Activated naive CD4-positive, alpha-beta T cell treated with anti-CD3 and anti-CD28 coated beads for 36 hours (primary cell): ENCODE measurements around the gene SDC1. TPM values are rescaled to one million over a fixed set of nuclear protein-coding genes. Genes with fewer than 3 reads are reported as not detected.

Experiments used
- CTCF ChIA-PET: fragments of 350-600 bp; sonication (Branson Sonifier 250); formaldehyde crosslinking; loops from one replicate; lab custom pipeline; 2021; ENCODE audit warnings: antibody characterized with exemption; lab: Charles Lee
- DNase-seq: peaks from one replicate; pipeline ENCODE4 v3.0.0-alpha.2; 2020
- H3K27ac Mint-ChIP-seq: one replicate; pipeline ENCODE4 v1.8.0; 2021; ENCODE audit warnings: mild to moderate bottlenecking, mixed read lengths
- H3K27me3 Mint-ChIP-seq: one replicate; pipeline ENCODE4 v1.8.0; 2021; ENCODE audit warnings: low read depth, mixed read lengths
- H3K36me3 Mint-ChIP-seq: one replicate; pipeline ENCODE4 v1.8.0; 2021; ENCODE audit warnings: low read depth, mixed read lengths
- H3K4me1 Mint-ChIP-seq: one replicate; pipeline ENCODE4 v1.8.0; 2021; ENCODE audit warnings: low read depth, mixed read lengths
- H3K4me3 Mint-ChIP-seq: one replicate; pipeline ENCODE4 v1.8.0; 2021; ENCODE audit warnings: mild to moderate bottlenecking, moderate library complexity, mixed read lengths
- H3K9me3 Mint-ChIP-seq: one replicate; pipeline ENCODE4 v1.8.0; 2021; ENCODE audit warnings: mixed read lengths
- intact Hi-C: fragments of 100-400 bp; cut with micrococcal nuclease; formaldehyde crosslinking; loops from one replicate; pipeline ENCODE4 v1.15.1; 2023
- total RNA-seq, 2 experiments: library from RNA; stranded (reverse); gene quantifications; one replicate each; pipeline ENCODE4 v1.2.3, GENCODE V29; 2021

Gene SDC1
- total RNA-seq, 2 experiments from 2014 or later: 0.67 TPM

- Mint-ChIP-seq H3K4me1 (no peaks in the 10 kb centered on the region), H3K36me3 (no peaks in the 10 kb centered on the region), H3K27ac (no peak overlapping the region), H3K27me3 (no peaks in the 10 kb centered on the region), H3K9me3 (no peaks in the 10 kb centered on the region), H3K4me3 (no peak overlapping the region)
- intact Hi-C loops: no loop called here
- no peak for DNase-seq
- CTCF ChIA-PET: no interaction called here
Observed at GRCh38 chr2:20190876-20191713, 33.8 kb downstream of the SDC1 start.

- no peaks in the 10 kb centered on the region for H3K4me1 Mint-ChIP-seq
- H3K27me3 Mint-ChIP-seq: no peaks in the 10 kb centered on the region
- H3K4me3 Mint-ChIP-seq: no peak overlapping the region
- H3K27ac Mint-ChIP-seq: no peak overlapping the region
- intact Hi-C loops: no loop called here
- no peak for DNase-seq
- CTCF ChIA-PET: no interaction called here
- H3K36me3 Mint-ChIP-seq: no peaks in the 10 kb centered on the region
- H3K9me3 Mint-ChIP-seq: no peaks in the 10 kb centered on the region
Observed at GRCh38 chr2:20190170-20190569, 34.8 kb downstream of the SDC1 start.

- intact Hi-C loops: no loop called here
- no peak overlapping the region for H3K4me3 Mint-ChIP-seq
- no peak for DNase-seq
- no peaks in the 10 kb centered on the region for H3K36me3 Mint-ChIP-seq
- H3K27ac Mint-ChIP-seq: no peak overlapping the region
- CTCF ChIA-PET: interaction anchor here (0.8 kb wide), 1 partner anchor 36 kb away, joined by 4 read pairs; the partner anchor contains the start of gene SDC1
- H3K27me3 Mint-ChIP-seq: no peaks in the 10 kb centered on the region
- no peaks in the 10 kb centered on the region for H3K9me3 Mint-ChIP-seq
- H3K4me1 Mint-ChIP-seq: no peaks in the 10 kb centered on the region
Observed at GRCh38 chr2:20189299-20189931, 35.5 kb downstream of the SDC1 start.

- no peak overlapping the region for H3K27ac Mint-ChIP-seq
- H3K4me1 Mint-ChIP-seq: no peaks in the 10 kb centered on the region
- intact Hi-C loops: no loop called here
- H3K27me3 Mint-ChIP-seq: no peaks in the 10 kb centered on the region
- H3K9me3 Mint-ChIP-seq: no peaks in the 10 kb centered on the region
- no peak for DNase-seq
- CTCF ChIA-PET: no interaction called here
- no peak overlapping the region for H3K4me3 Mint-ChIP-seq
- H3K36me3 Mint-ChIP-seq: no peaks in the 10 kb centered on the region
Observed at GRCh38 chr2:20188851-20189250, 36.1 kb downstream of the SDC1 start.

GRCh38 chr2:20188201-20188600 lies 36.7 kb downstream of the SDC1 start:
- intact Hi-C loops: no loop called here
- no peaks in the 10 kb centered on the region for H3K4me1 Mint-ChIP-seq
- no peaks in the 10 kb centered on the region for H3K36me3 Mint-ChIP-seq
- no peak for DNase-seq
- H3K27me3 Mint-ChIP-seq: no peaks in the 10 kb centered on the region
- no peak overlapping the region for H3K4me3 Mint-ChIP-seq
- H3K27ac Mint-ChIP-seq: no peak overlapping the region
- no peaks in the 10 kb centered on the region for H3K9me3 Mint-ChIP-seq
- CTCF ChIA-PET: no interaction called here

- H3K4me1 Mint-ChIP-seq: no peaks in the 10 kb centered on the region
- intact Hi-C loops: no loop called here
- no peaks in the 10 kb centered on the region for H3K9me3 Mint-ChIP-seq
- CTCF ChIA-PET: interaction anchor here (1.1 to 1.9 kb wide), 2 partner anchors 52 to 82 kb away, joined by 3 to 5 read pairs; no protein-coding TSS in a partner anchor
- no peak for DNase-seq
- no peaks in the 10 kb centered on the region for H3K27me3 Mint-ChIP-seq
- no peak overlapping the region for H3K4me3 Mint-ChIP-seq
- H3K27ac Mint-ChIP-seq: no peak overlapping the region
- H3K36me3 Mint-ChIP-seq: no peaks in the 10 kb centered on the region
Observed at GRCh38 chr2:20187331-20187730, 37.6 kb downstream of the SDC1 start.

GRCh38 chr2:20186855-20187187 lies 38.1 kb downstream of the SDC1 start:
- Mint-ChIP-seq H3K27me3 (no peaks in the 10 kb centered on the region), H3K4me3 (no peak overlapping the region), H3K9me3 (no peaks in the 10 kb centered on the region), H3K4me1 (no peaks in the 10 kb centered on the region), H3K27ac (no peak overlapping the region), H3K36me3 (no peaks in the 10 kb centered on the region)
- DNase-seq: no peak
- intact Hi-C loops: no loop called here
- CTCF ChIA-PET: interaction anchor here (1.1 to 1.9 kb wide), 2 partner anchors 52 to 81 kb away, joined by 3 to 5 read pairs; no protein-coding TSS in a partner anchor

GRCh38 chr2:20186078-20186854 lies 38.7 kb downstream of the SDC1 start:
- no peaks in the 10 kb centered on the region for H3K4me1 Mint-ChIP-seq
- CTCF ChIA-PET: interaction anchor here (1.1 to 1.9 kb wide), 2 partner anchors 51 to 81 kb away, joined by 3 to 5 read pairs; no protein-coding TSS in a partner anchor
- H3K9me3 Mint-ChIP-seq: no peaks in the 10 kb centered on the region
- intact Hi-C loops: no loop called here
- no peak overlapping the region for H3K27ac Mint-ChIP-seq
- H3K27me3 Mint-ChIP-seq: no peaks in the 10 kb centered on the region
- H3K36me3 Mint-ChIP-seq: no peaks in the 10 kb centered on the region
- peak; percentile 6 for DNase-seq
- no peak overlapping the region for H3K4me3 Mint-ChIP-seq

- Mint-ChIP-seq H3K4me3 (no peak overlapping the region), H3K36me3 (no peaks in the 10 kb centered on the region), H3K27ac (no peak overlapping the region), H3K27me3 (no peaks in the 10 kb centered on the region), H3K9me3 (no peaks in the 10 kb centered on the region), H3K4me1 (no peaks in the 10 kb centered on the region)
- CTCF ChIA-PET: no interaction called here
- DNase-seq: no peak
- intact Hi-C loops: no loop called here
Observed at GRCh38 chr2:20185176-20186022, 39.5 kb downstream of the SDC1 start.

GRCh38 chr2:20184067-20184938 lies 40.6 kb downstream of the SDC1 start:
- CTCF ChIA-PET: no interaction called here
- H3K9me3 Mint-ChIP-seq: no peaks in the 10 kb centered on the region
- DNase-seq: no peak
- H3K4me3 Mint-ChIP-seq: no peak overlapping the region
- H3K4me1 Mint-ChIP-seq: no peaks in the 10 kb centered on the region
- H3K36me3 Mint-ChIP-seq: no peaks in the 10 kb centered on the region
- no peak overlapping the region for H3K27ac Mint-ChIP-seq
- no peaks in the 10 kb centered on the region for H3K27me3 Mint-ChIP-seq
- intact Hi-C loops: no loop called here

- intact Hi-C loops: no loop called here
- no peaks in the 10 kb centered on the region for H3K9me3 Mint-ChIP-seq
- CTCF ChIA-PET: no interaction called here
- no peaks in the 10 kb centered on the region for H3K4me1 Mint-ChIP-seq
- no peak overlapping the region for H3K27ac Mint-ChIP-seq
- no peak for DNase-seq
- no peaks in the 10 kb centered on the region for H3K27me3 Mint-ChIP-seq
- H3K36me3 Mint-ChIP-seq: no peaks in the 10 kb centered on the region
- H3K4me3 Mint-ChIP-seq: no peak overlapping the region
Observed at GRCh38 chr2:20183373-20183772, 41.6 kb downstream of the SDC1 start.
